GM12878 (cell line): Measurements from ENCODE around the gene ADAMTSL1.

ENCODE experiments used
- CBX5 ChIP-seq: sonication (generic); IDR thresholded peaks from 2 replicates; pipeline ENCODE4 v1.6.1; 2016; ENCODE audit warnings: low read depth, moderate library complexity, mild to moderate bottlenecking, inconsistent platforms
- CTCF ChIP-seq, 3 experiments: IDR thresholded peaks in 2 of 3; conservative IDR thresholded peaks in 1 of 3; 2 replicates each; pipeline ENCODE4 v1.5.1; 2011; ENCODE audit warnings: low read depth in 3 of 3, low read length in 3 of 3, mild to moderate bottlenecking in 3 of 3, control low read depth in 2 of 3, moderate library complexity in 2 of 3, inconsistent platforms in 1 of 3, mixed read lengths in 1 of 3; ENCODE audit not compliant: control insufficient read depth in 2 of 3, insufficient read depth in 1 of 3; ENCODE audit errors: extremely low read depth in 1 of 3
- HDAC6 ChIP-seq: fragments of 200-600 bp; sonication (generic); IDR thresholded peaks from one replicate; pipeline ENCODE4 v1.8.0; 2017; ENCODE audit warnings: antibody characterized with exemption; ENCODE audit not compliant: unreplicated experiment
- KDM1A ChIP-seq: fragments of 200-600 bp; sonication (generic); IDR thresholded peaks from 2 replicates; pipeline ENCODE4 v1.6.1; 2016; ENCODE audit warnings: borderline replicate concordance
- LARP7 ChIP-seq: fragments of 450-650 bp; IDR thresholded peaks from 2 replicates; pipeline ENCODE4 v1.6.1; 2017; ENCODE audit warnings: mild to moderate bottlenecking
- PRDM15 ChIP-seq: fragments of 450-650 bp; formaldehyde crosslinking; IDR thresholded peaks from 2 replicates; pipeline ENCODE4 v1.4.0; 2020; ENCODE audit warnings: mild to moderate bottlenecking, moderate library complexity
- SMARCA5 ChIP-seq: fragments of 450-650 bp; IDR thresholded peaks from 2 replicates; pipeline ENCODE4 v1.6.1; 2017; ENCODE audit warnings: mild to moderate bottlenecking
- SUPT20H ChIP-seq: IDR thresholded peaks from 2 replicates; pipeline ENCODE4 v1.6.1; 2011; ENCODE audit warnings: low read depth, mild to moderate bottlenecking, low read length, moderate library complexity, borderline replicate concordance; ENCODE audit not compliant: control insufficient read depth
- ZNF274 ChIP-seq: IDR thresholded peaks from one replicate; pipeline ENCODE4 v1.8.0; 2011; ENCODE audit not compliant: insufficient read length, insufficient read depth

- TF ChIP-seq CBX5 (no peak), LARP7 (no peak), CTCF (IDR thresholded peaks at IDR 0.05 in 2 of 3, conservative IDR thresholded peaks at IDR 0.05 in 1 of 3; ENCODE audit: control insufficient read depth in 2 of 3, extremely low read depth in 1 of 3, insufficient read depth in 1 of 3, low read depth in 3 of 3, low read length in 3 of 3) (no peak), PRDM15 (no peak), SUPT20H (no peak), ZNF274 (no peak), SMARCA5 (no peak), HDAC6 (no peak), KDM1A (no peak)
Observed at GRCh38 chr9:18925880-18926279, 451.9 kb downstream of the ADAMTSL1 start.
